ENCODE measurements around the gene TMED4. TPM values are rescaled to one million over a fixed set of nuclear protein-coding genes. Genes with fewer than 3 reads are reported as not detected.

The TMED4 gene
- total RNA-seq, 4 donors from 2014 or later: 85.8 to 162 (median 101) TPM

GRCh38 chr7:44567884-44568283, 14.1 kb downstream of the TMED4 start:
- H3K4me1 ChIP-seq: peaks cover 10 to 16% of the 10 kb centered on the region in 2 donors
- H3K36me3 ChIP-seq: peaks cover 0 to 94% of the 10 kb centered on the region in 2 donors
- DNase-seq (no peak), ATAC-seq (no peak)
- H3K27ac ChIP-seq: no peak overlapping the region
- intact Hi-C loops (cut with DNase I; ENCODE audit: low total_unique reads) (loop anchor here (10.0 kb wide), 1 partner anchor 193 kb away; no protein-coding TSS in a partner anchor), in situ Hi-C loops (cut with MboI; ENCODE audit: low sequenced_read_pairs in 4 of 4) (no loop called here)
- H3K27me3 ChIP-seq: no peaks in the 10 kb centered on the region
- no peak overlapping the region for H3K4me3 ChIP-seq
- no peaks in the 10 kb centered on the region for H3K9me3 ChIP-seq
- TF ChIP-seq CTCF (IDR thresholded peaks at IDR 0.05 in 4 of 5, conservative IDR thresholded peaks at IDR 0.05 in 1 of 5) (no peak), POLR2A (IDR thresholded peaks at IDR 0.05) (no peak)

GRCh38 chr7:44566680-44567079, 15.4 kb downstream of the TMED4 start:
- H3K27me3 ChIP-seq: no peaks in the 10 kb centered on the region
- H3K4me1 ChIP-seq: peaks cover 2 to 5% of the 10 kb centered on the region in 2 donors
- no peak overlapping the region for H3K27ac ChIP-seq
- intact Hi-C loops (cut with DNase I; ENCODE audit: low total_unique reads) (loop anchor here (10.0 kb wide), 1 partner anchor 192 kb away; no protein-coding TSS in a partner anchor), in situ Hi-C loops (cut with MboI; ENCODE audit: low sequenced_read_pairs in 4 of 4) (no loop called here)
- H3K36me3 ChIP-seq: peaks cover 0 to 83% of the 10 kb centered on the region in 2 donors
- H3K4me3 ChIP-seq: no peak overlapping the region
- no peaks in the 10 kb centered on the region for H3K9me3 ChIP-seq
- ATAC-seq (no peak), DNase-seq (no peak)
- TF ChIP-seq CTCF (IDR thresholded peaks at IDR 0.05 in 4 of 5, conservative IDR thresholded peaks at IDR 0.05 in 1 of 5) (no peak), POLR2A (IDR thresholded peaks at IDR 0.05) (no peak)

- DNase-seq (no peak), ATAC-seq (peak; percentile 27 to 46)
- Histone ChIP-seq H3K27ac (peak overlapping the region in 3 of 4 donors; percentile 28 to 56 (median 42)), H3K4me1 (peaks cover 2 to 5% of the 10 kb centered on the region in 2 donors), H3K4me3 (no peak overlapping the region), H3K27me3 (no peaks in the 10 kb centered on the region), H3K36me3 (peaks cover 0 to 76% of the 10 kb centered on the region in 2 donors), H3K9me3 (no peaks in the 10 kb centered on the region)
- in situ Hi-C loops (cut with MboI; ENCODE audit: low sequenced_read_pairs in 4 of 4) (no loop called here), intact Hi-C loops (cut with DNase I; ENCODE audit: low total_unique reads) (loop anchor here (1.0 to 10.0 kb wide), 2 partner anchors 191 to 325 kb away; no protein-coding TSS in a partner anchor)
- TF ChIP-seq CTCF (IDR thresholded peaks at IDR 0.05 in 4 of 5, conservative IDR thresholded peaks at IDR 0.05 in 1 of 5) (peak in 2 of 5 experiments; percentile 26 to 37), POLR2A (IDR thresholded peaks at IDR 0.05) (no peak)
Measured at GRCh38 chr7:44565795-44566559, 16.1 kb downstream of the TMED4 start.

- intact Hi-C loops (cut with DNase I; ENCODE audit: low total_unique reads): loop anchor here (1.0 to 10.0 kb wide), 2 partner anchors 190 to 324 kb away; no protein-coding TSS in a partner anchor
- Histone ChIP-seq H3K9me3 (no peaks in the 10 kb centered on the region), H3K4me3 (no peak overlapping the region), H3K36me3 (peaks cover 0 to 68% of the 10 kb centered on the region in 2 donors), H3K4me1 (peaks cover 2 to 5% of the 10 kb centered on the region in 2 donors), H3K27me3 (no peaks in the 10 kb centered on the region), H3K27ac (peak overlapping the region in 3 of 4 donors; percentile 28 to 56 (median 42))
- TF ChIP-seq CTCF (IDR thresholded peaks at IDR 0.05 in 4 of 5, conservative IDR thresholded peaks at IDR 0.05 in 1 of 5) (peak; percentile 92 to 99 (median 96)), POLR2A (IDR thresholded peaks at IDR 0.05) (no peak)
- in situ Hi-C loops (cut with MboI; ENCODE audit: low sequenced_read_pairs in 4 of 4): no loop called here
- DNase-seq: peak; percentile 28 to 65
- peak; percentile 89 to 92 for ATAC-seq
Measured at GRCh38 chr7:44565097-44565794, 16.8 kb downstream of the TMED4 start.

Measured in gastrocnemius medialis (tissue), 4 donors.